NCI-H82 (cell line): ENCODE data around the gene S100A2.
A peak's percentile ranks its signal among the peaks of the same experiment; 100 is the strongest.
"Not testable (repeated sequence)": the region's sequence is repeated elsewhere in the genome, so short reads cannot be mapped to it uniquely, and the experiment has no call there.

Experiments used
- DNase-seq: peaks from one replicate; lab custom pipeline; 2025; lab: John Stamatoyannopoulos, UW

The S100A2 gene

DNA sequence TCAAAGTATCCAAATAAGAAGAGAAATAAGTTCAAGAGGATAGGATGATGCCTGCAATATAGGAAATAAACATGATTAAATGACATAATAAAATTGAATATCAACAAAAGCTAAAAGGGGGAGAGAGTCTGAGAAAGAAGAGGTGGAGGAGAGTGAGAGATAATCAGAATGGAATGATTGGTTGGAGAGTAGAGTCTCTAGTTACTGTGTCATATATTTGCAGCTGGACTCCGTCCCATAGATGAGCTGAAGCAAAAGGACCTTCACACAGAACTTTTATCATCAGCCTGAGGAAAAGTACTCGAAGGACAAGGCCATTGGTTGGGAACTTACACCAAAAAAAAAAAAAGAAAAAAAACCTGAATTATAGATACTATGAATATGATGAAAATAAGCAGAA lies 22.8 kb upstream of the S100A2 start:
- DNase-seq, result no peak

- DNase-seq, result not testable (repeated sequence)
These were observed 22.4 kb upstream of the S100A2 start for GRCh38 chr1:153588033-153588432.

DNA sequence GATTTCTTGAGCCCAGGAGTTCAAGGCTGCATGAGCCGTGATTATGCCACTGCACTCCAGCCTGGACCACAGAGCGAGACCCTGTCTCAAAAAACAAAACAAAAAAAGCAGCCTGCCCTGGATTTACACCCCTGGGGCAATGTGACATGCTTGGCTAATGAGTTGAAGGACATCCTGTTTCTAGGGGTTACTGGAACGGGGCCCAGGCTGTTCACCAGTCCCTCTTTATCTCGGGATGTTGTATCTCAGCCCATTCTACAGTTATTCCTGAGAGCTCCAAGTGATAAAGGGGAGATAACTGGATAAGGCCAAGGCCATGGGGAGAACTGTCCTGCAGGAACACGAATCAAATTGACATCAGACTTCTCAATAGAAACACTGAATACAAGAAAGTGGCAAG lies 21.7 kb upstream of the S100A2 start:
- DNase-seq, result no peak

DNA sequence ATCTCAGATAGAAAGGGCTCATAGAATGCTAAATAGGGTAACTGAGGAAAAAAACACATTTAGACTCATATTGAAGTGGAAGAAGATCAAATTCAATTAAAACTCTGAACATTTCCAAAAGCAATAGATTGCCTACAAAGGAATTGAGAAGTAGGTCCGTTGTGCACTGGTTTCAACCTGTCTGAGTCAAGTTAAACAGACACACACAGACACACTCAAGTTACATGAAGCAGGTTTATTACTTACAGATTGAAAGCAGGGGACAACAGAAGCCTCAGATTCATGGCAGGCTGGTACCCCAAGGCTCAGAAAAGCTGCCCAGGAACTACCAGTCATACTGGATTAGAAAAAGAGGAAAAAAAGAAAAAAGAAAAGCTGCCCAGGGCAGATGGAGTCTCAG lies 20.7 kb upstream of the S100A2 start:
- peak; percentile 38 for DNase-seq

DNA sequence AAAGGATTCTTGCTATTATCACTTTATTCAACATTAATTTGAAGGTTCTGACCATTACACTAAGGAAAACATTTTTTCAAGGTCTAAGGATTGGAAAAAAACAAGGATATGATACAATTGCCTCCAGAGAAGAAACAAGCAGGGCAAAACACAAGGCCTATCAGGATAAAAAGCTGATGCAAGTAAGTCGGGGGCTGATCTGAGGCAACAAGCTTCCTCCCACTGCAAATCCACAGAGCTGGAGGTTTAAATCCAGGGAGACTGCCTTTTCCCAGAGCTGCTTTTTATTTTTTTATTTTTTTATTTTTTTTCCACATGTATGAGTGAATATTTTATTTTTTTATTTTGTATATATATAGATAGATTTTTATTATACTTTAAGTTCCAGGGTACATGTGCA lies 19.4 kb upstream of the S100A2 start:
- DNase-seq, result peak; percentile 74

- DNase-seq, result peak; percentile 42
These were observed 18.3 kb upstream of the S100A2 start for GRCh38 chr1:153583976-153584375.

DNA sequence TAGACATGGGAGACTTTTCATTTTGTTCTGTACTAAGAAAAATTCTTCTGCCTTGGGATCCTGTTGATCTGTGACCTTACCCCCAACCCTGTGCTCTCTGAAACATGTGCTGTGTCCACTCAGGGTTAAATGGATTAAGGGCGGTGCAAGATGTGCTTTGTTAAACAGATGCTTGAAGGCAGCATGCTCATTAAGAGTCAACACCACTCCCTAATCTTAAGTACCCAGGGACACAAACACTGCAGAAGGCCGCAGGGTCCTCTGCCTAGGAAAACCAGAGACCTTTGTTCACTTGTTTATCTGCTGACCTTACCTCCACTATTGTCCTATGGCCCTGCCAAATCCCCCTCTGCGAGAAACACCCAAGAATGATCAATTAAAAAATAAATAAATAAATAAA lies 17.9 kb upstream of the S100A2 start:
- peak; percentile 59 for DNase-seq

DNA sequence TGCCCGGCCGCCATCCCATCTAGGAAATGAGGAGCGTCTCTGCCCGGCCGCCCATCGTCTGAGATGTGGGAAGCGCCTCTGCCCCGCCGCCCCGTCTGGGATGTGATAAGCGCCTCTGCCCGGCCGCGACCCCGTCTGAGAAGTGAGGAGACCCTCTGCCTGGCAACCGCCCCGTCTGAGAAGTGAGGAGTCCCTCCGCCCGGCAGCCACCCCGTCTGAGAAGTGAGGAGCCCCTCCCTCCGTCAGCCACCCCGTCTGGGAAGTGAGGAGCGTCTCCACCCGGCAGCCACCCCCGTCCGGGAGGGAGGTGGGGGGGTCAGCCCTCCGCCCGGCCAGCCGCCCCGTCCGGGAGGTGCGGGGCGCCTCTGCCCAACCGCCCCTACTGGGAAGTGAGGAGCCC lies 17.2 kb upstream of the S100A2 start:
- not testable (repeated sequence) for DNase-seq

DNA sequence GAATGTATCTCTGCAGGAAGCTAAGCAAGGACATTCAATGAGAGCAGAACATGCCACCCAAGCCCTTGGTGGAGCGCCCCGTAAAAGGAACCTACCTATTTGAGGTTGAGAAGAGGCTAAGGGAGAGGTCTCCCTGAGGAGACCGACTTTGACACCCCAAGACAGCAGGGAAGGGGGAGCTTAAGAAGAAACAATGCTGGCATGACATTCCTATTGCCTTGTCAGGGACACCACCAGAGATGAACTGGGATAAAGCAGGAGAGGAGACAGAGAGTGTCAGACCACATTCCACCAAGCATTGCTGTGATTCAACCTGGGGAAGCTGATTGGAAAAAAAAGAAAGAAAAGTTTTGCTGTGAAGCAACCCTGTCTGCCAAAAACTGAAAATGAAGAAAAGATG lies 13.3 kb upstream of the S100A2 start:
- no peak for DNase-seq

DNA sequence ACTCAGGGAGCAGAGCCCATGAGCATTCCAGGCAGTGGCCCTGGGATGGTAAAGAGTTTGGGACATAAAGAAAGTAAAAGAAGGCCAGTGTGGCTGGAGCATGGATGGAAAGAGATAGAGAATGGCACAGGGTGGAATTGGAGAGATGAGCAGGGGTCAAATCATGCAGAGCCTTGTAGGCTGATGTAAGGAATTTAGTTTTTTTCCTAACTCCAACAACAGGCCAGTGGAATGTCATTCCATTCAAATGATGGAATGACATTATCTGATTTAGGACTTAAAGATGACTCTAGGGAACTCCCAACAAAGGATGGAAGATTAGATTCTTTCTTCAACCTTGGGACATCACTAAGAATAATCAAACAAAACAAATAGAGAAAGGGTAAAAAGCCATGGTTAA lies 12.8 kb upstream of the S100A2 start:
- no peak for DNase-seq

GRCh38 chr1:153577624-153578051 lies 12.0 kb upstream of the S100A2 start:
- DNase-seq, result no peak

DNA sequence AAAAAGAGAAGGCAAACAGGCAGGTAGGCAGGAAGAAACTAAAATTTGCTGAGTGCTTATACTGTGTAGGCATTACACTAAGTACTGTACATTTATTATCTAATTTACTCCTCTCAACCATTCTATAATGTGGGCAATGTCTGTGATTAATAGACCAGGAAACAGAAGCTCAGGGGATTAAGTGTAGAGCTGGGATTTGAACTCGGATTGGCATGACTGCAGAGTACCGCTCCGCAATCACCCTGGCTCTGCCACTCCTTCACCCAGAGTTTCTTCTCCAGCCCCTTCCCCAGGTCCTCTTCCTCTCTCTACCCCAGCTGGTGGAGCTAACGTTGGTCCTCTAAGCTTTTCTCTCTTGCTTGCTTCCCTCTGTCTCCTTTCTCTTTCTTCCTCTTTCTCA lies 11.5 kb upstream of the S100A2 start:
- DNase-seq, result peak; percentile 84

DNA sequence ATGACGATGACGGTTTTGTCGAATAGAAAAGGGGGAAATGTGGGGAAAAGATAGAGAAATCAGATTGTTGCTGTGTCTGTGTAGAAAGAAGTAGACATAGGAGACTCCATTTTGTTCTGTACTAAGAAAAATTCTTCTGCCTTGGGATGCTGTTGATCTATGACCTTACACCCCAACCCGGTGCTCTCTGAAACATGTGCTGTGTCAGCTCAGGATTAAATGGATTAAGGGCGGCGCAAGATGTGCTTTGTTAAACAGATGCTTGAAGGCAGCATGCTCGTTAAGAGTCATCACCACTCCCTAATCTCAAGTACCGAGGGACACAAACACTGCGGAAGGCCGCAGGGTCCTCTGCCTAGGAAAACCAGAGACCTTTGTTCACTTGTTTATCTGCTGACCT lies 9.9 kb upstream of the S100A2 start:
- peak; percentile 97 for DNase-seq

- DNase-seq, result not testable (repeated sequence)
These were observed 9.4 kb upstream of the S100A2 start for GRCh38 chr1:153575081-153575491.

DNA sequence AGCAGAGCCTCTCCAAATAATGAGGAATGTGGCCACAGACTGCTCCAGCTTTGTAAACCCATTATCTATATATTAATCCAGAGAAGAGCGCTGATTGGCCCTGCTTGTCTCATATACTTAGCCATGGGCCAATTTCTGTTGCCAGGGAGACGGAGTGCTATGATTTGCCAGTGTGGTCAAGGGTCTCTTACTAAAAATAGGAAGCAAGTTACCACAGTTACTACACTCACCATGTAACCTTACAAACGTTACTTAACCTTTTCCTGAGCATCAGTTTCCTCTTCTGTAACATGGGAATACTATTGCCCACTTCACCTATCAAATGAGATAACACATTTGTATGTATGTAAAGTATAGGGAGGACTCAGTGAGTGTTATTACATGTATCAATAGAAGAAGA lies 7.7 kb upstream of the S100A2 start:
- peak; percentile 64 for DNase-seq

GRCh38 chr1:153572569-153573015 lies 6.9 kb upstream of the S100A2 start:
- DNase-seq, result peak; percentile 92

DNA sequence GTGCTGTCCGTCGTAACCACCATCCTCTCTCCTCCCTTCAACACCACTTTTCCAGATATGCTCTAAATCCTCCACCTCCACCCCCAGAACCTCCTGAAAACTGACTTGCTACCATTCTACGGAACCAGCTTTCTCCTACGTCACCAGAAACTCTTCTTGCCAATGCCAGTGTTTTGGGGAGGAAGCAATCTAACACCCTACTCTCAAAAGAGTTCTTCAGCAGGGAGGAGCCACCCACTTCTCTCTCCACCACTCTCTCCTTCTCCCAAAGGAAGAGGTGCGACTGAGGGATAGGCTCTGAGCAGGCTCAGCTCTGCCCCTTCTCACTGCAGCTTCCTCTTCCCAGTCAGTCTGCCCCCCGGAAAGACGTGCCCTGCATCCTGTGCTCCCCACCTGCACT lies 6.1 kb upstream of the S100A2 start:
- no peak for DNase-seq

GRCh38 chr1:153570874-153571273 lies 5.2 kb upstream of the S100A2 start:
- no peak for DNase-seq

DNA sequence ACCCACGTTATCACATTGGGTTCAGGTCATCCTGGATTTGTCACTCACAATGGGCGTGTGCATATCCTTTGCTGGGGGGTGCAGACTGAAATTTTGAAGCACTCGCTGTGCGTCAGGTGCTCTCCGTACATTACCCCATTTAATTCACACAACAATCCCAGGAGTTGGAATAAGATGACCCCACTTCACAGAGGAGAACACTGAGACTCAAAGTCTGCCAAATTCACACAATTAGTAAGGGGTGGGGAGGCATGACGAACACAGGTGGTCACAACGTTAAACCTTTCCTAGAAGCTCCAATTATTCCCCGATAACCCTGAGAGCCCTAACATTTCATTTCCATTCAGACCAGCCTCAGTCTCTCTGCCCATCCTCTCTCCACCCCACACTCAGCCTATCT lies 3.8 kb upstream of the S100A2 start:
- DNase-seq, result no peak

GRCh38 chr1:153568367-153569099 lies 2.9 kb upstream of the S100A2 start:
- peak; percentile 95 for DNase-seq

DNA sequence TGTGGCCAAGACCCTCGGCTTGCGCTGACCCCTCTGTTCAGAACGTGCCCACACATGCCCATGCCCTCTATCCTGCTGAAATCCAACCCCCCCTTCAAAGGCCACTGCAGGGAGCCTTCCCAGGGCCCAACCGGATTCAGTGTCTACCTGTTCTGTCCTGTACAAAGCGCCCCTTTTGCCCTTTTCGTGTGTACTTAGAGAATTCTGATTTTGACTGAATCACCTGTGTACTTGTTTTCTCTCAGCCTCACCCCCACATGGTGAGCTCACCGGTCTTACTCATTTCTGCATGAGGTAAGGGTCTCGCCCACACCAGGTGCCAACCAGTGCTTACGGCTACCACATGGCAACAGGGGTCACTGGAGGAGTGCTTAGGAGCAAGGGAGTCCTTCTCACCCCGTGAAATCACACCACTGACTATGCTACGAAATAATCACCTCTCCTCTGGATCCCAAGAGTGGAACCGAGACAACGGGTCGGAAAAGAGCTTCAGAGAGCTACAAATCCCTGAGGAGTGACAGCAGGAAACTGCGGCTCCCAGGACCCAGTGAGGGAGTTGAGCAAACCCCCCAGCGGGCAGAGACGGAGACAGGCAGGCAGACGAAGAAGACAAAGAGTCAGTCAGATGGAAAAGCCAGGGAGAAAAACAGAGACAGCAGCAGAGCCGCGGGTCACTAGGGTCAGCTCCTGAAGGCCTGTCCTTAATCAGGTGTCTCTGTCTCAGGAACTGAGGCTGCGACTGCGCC lies 2.1 kb upstream of the S100A2 start:
- DNase-seq, result peak; percentile 68

DNA sequence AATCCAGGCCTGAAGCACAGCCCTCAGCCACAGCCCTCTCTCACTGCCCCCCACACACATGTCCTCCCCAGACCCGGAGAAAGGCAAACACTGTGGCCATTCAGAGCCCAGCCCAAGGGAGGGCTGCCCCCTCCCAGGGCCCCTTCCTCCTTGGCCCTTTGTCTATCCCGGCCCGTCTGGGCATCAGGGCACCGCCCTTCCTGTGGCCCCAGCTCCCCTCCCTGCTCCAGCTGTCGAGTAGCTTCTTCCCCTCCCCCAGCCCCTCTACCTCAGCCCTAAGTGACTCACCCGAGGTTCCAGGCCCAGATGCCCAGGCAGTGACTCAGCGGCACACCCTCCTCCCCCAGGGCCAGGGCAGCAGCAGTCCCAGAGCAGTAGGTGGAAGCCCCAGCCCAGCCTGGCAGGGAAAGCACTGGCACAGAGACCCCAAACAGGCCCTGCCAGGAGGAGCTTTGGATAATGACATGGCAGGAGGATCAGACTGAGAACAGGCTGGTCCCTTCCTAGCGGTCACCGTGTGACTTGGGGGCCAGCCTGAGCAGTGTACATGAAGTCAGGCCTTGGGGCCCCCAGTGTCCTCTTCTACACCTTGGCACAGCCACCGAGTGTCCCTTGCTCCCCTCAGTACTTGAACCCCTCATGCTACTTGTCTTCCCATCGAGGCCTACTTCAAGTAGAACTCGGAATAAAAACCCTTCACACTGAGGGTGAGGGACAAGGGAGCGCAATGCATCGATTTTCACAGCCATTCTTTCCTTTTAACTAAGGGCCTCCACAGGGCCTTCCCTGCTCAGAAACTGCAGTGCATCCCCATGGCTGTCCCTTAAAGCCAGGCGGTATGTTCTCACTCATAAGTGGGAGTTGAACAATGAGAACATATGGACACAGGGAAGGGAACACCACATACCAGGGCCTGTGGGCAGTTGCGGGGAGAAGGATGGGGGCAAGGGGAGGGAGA lies 1.0 kb upstream of the S100A2 start:
- DNase-seq, result peak; percentile 99
